Measurements from ENCODE around the gene PSMB7.

The PSMB7 gene

GRCh38 chr9:124321416-124321815, 93.8 kb downstream of the PSMB7 start:
- no peak for DNase-seq

- DNase-seq: peak; percentile 9
Observed at GRCh38 chr9:124320062-124320973, 94.9 kb downstream of the PSMB7 start.

GRCh38 chr9:124315882-124316281, 99.4 kb downstream of the PSMB7 start:
- no peak for DNase-seq

- no peak for DNase-seq
Observed at GRCh38 chr9:124313940-124314339, 101.3 kb downstream of the PSMB7 start.

GRCh38 chr9:124312290-124313265, 102.7 kb downstream of the PSMB7 start:
- no peak for DNase-seq

- DNase-seq: no peak
Observed at GRCh38 chr9:124311283-124311682, 104.0 kb downstream of the PSMB7 start.

- no peak for DNase-seq
Observed at GRCh38 chr9:124309667-124310084, 105.6 kb downstream of the PSMB7 start.

- no peak for DNase-seq
Observed at GRCh38 chr9:124308606-124309491, 106.4 kb downstream of the PSMB7 start.

GRCh38 chr9:124307379-124308030, 107.7 kb downstream of the PSMB7 start:
- no peak for DNase-seq

- no peak for DNase-seq
Observed at GRCh38 chr9:124306098-124306735, 109.0 kb downstream of the PSMB7 start.

GRCh38 chr9:124304285-124304684, 111.0 kb downstream of the PSMB7 start:
- no peak for DNase-seq

- no peak for DNase-seq
Observed at GRCh38 chr9:124303762-124304161, 111.5 kb downstream of the PSMB7 start.

Data from activated T-cell treated with anti-CD3 and anti-CD28 coated beads for 4 hours (primary cell).